Transverse colon (tissue), 4 donors: ENCODE measurements around the gene MPV17L2. TPM values are rescaled to one million over a fixed set of nuclear protein-coding genes. Genes with fewer than 3 reads are reported as not detected.

Experiments used
- DNase-seq: peaks from one replicate; pipeline ENCODE4 v3.0.0-alpha.2; 2019
- H3K27ac ChIP-seq, 4 donors: fragments of 200-600 bp; sonication (generic); 2 replicates each; pipeline ENCODE4 v1.5.1; 2016 to 2018; ENCODE audit warnings: inconsistent platforms in 4 of 4
- H3K27me3 ChIP-seq: fragments of 200-600 bp; sonication (generic); 2 replicates; pipeline ENCODE4 v1.5.1; 2017; ENCODE audit warnings: inconsistent platforms
- H3K36me3 ChIP-seq, 4 donors: fragments of 200-600 bp; sonication (generic); 2 replicates each; pipeline ENCODE4 v1.5.1; 2017 to 2019; ENCODE audit warnings: inconsistent platforms in 4 of 4
- H3K4me1 ChIP-seq, 4 donors: fragments of 200-600 bp; sonication (generic); 2 replicates each; pipeline ENCODE4 v1.5.1; 2017 to 2020; ENCODE audit warnings: inconsistent platforms in 4 of 4
- H3K4me3 ChIP-seq, 4 donors: fragments of 200-600 bp; sonication (generic); 1 replicate in 1 of 4; 2 replicates in 3 of 4; pipeline versions ENCODE4 v1.5.1 to v1.6.1; 2017 to 2019; ENCODE audit warnings: inconsistent platforms in 4 of 4
- H3K9me3 ChIP-seq, 2 donors: fragments of 200-600 bp; sonication (generic); 2 replicates each; pipeline ENCODE4 v1.5.1; 2017 to 2019; ENCODE audit warnings: inconsistent platforms in 2 of 2
- EP300 ChIP-seq: sonication (generic); formaldehyde crosslinking; IDR thresholded peaks from one replicate; pipeline ENCODE4 v1.6.1; 2017; ENCODE audit warnings: antibody characterized with exemption, low read depth
- POLR2A ChIP-seq: fragments of 450-650 bp; IDR thresholded peaks from one replicate; pipeline ENCODE4 v1.6.1; 2016; ENCODE audit warnings: antibody characterized with exemption, mild to moderate bottlenecking, moderate library complexity
- POLR2AphosphoS5 ChIP-seq, 3 donors: sonication (generic); formaldehyde crosslinking; IDR thresholded peaks; one replicate each; pipeline ENCODE4 v1.6.1; 2016; ENCODE audit warnings: antibody characterized with exemption in 3 of 3
- WGBS, 2 donors: methylation state at CpG; one replicate each; pipeline ENCODE4 v1.1.5; 2018; ENCODE audit warnings: low coverage in 1 of 2; 5-methylcytosine and 5-hydroxymethylcytosine counted together
- in situ Hi-C, 4 donors: fragments of 200-750 bp; cut with MboI; loops; one replicate each; pipeline versions ENCODE4 v1.15.0 to v1.15.1; 2017; ENCODE audit warnings: low sequenced_read_pairs in 3 of 4, low pct_ligation_motif_present in 1 of 4, low pct_unique_long_range_greater_than_20kb in 1 of 4
- intact Hi-C: fragments of 100-400 bp; cut with DNase I; formaldehyde crosslinking; loops from one replicate; pipeline ENCODE4 v1.15.1; 2023; ENCODE audit warnings: low total_unique reads
- total RNA-seq, 4 donors: library from RNA; depleted of rRNA; stranded (reverse); fragments of >200 nt; gene quantifications; one replicate each; pipeline ENCODE4 v1.1.0, GENCODE V29; 2016
- TF ChIP-seq, protein P1 (sequence below), 5 experiments: fragments of 200-600 bp in 3 of 5; fragments of 450-650 bp in 2 of 5; sonication (generic) in 3 of 5; IDR thresholded peaks; 1 replicate in 2 of 5; 2 replicates in 3 of 5; pipeline ENCODE4 v1.5.1; 2016 to 2017; ENCODE audit warnings: antibody characterized with exemption in 5 of 5, inconsistent platforms in 3 of 5, mild to moderate bottlenecking in 2 of 5, moderate library complexity in 1 of 5

The MPV17L2 gene
- total RNA-seq, 4 donors from 2014 or later: 1.6 to 22.3 (median 12.6) TPM

DNA sequence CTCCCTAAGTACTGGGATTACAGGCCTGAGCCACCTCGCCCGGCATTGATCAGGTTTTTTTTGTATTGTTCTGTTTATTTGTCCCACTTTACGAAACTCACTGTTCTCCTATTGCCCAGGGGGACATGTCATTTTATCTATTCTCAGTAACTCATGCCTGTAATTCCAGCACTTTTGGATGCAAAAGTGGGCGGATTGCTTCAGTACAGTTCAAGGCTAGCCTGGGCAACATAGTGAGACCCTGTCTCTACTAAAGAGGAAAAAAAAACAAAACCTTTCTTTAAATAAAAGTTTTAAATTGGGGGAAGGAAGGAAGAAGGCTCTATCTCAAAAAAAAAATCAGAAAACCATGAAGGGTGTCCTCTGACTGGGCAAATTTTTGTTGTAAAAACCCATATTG lies 2.7 kb upstream of the MPV17L2 start:
- in situ Hi-C loops: no loop called here
- Histone ChIP-seq H3K4me3 (no peak overlapping the region), H3K27ac (no peak overlapping the region), H3K9me3 (no peaks in the 10 kb centered on the region), H3K4me1 (peaks cover 14 to 24% (median 19%) of the 10 kb centered on the region in 4 donors), H3K27me3 (no peaks in the 10 kb centered on the region), H3K36me3 (no peaks in the 10 kb centered on the region)
- TF ChIP-seq, protein P1, sequence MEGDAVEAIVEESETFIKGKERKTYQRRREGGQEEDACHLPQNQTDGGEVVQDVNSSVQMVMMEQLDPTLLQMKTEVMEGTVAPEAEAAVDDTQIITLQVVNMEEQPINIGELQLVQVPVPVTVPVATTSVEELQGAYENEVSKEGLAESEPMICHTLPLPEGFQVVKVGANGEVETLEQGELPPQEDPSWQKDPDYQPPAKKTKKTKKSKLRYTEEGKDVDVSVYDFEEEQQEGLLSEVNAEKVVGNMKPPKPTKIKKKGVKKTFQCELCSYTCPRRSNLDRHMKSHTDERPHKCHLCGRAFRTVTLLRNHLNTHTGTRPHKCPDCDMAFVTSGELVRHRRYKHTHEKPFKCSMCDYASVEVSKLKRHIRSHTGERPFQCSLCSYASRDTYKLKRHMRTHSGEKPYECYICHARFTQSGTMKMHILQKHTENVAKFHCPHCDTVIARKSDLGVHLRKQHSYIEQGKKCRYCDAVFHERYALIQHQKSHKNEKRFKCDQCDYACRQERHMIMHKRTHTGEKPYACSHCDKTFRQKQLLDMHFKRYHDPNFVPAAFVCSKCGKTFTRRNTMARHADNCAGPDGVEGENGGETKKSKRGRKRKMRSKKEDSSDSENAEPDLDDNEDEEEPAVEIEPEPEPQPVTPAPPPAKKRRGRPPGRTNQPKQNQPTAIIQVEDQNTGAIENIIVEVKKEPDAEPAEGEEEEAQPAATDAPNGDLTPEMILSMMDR (IDR thresholded peaks at IDR 0.05): no peak
- TF ChIP-seq POLR2A (no peak), EP300 (no peak), POLR2AphosphoS5 (IDR thresholded peaks at IDR 0.05) (no peak)
- WGBS, 2 donors: 90% methylated on average over 2 to 4 of the region's 4 CpGs
- no peak for DNase-seq
- intact Hi-C loops: no loop called here

DNA sequence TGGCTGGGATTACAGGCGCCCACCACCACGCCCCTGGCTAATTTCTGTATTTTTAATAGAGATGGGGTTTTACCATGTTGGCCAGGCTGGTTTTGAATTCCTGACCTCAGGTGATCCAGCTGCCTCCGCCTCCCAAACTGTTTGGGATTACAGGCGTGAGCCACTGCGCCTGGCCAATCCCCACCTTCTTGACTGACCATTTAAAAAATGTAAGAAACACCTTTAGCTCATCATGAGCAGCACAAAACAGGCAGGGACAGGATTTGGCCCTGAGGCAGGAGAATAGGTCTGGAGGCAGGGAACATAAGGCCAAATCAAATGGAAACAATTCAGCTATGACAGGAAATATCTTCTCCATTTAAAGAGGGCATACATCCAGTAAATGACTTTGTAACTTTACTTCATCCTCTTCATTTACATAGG lies 1.4 kb upstream of the MPV17L2 start:
- Histone ChIP-seq H3K36me3 (no peaks in the 10 kb centered on the region), H3K4me1 (peaks cover 14 to 24% (median 19%) of the 10 kb centered on the region in 4 donors), H3K27ac (peak overlapping the region; percentile 92 to 100 (median 95)), H3K9me3 (no peaks in the 10 kb centered on the region), H3K27me3 (no peaks in the 10 kb centered on the region), H3K4me3 (peak overlapping the region in 3 of 4 donors; percentile 48 to 58 (median 53))
- 57% methylated on average over 5 of the region's 5 CpGs; no CpG with 5 or more reads in 1 of the 2 donors for WGBS, 2 donors
- in situ Hi-C loops: no loop called here
- intact Hi-C loops: no loop called here
- peak; percentile 22 for DNase-seq
- TF ChIP-seq EP300 (no peak), POLR2A (no peak)

DNA sequence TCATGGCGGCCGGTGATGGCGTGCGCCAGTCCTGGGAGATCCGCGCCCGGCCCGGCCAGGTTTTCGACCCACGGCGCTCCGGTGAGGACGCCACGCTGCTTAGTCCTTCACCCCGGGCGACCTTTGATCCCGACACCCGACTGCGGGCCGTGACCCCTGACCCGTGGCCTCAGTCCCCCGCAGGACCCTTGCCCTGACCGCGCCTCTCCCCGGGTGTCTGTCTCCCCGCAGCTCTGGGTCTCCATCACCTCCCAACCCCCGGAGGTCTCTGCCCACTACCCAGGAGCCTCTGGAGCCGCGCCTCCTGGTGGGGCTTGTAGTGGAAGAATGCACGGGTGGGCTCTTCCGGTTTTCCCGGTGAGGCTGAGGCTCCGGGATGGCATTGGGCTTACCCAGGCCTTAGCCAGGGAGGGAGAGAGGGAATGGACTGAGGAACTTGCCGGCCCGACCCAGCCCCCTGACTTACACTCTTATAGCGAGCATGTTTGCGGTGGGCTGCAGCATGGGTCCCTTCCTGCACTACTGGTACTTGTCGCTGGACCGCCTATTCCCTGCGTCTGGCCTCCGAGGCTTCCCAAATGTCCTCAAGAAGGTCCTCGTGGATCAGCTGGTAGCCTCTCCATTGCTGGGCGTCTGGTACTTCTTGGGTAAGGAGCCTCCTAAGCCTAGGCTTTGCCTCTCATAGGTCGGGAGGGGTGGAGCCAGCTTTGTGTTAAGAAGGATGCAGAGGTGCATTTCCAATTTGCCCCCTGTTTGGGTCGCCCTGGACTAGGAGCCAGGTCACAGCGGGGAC lies 566 bp downstream of the MPV17L2 start:
- 12% methylated on average over 26 of the region's 46 CpGs; no CpG with 5 or more reads in 1 of the 2 donors for WGBS, 2 donors
- intact Hi-C loops (no loop called here), in situ Hi-C loops (no loop called here)
- Histone ChIP-seq H3K9me3 (no peaks in the 10 kb centered on the region), H3K4me1 (peaks cover 14 to 24% (median 19%) of the 10 kb centered on the region in 4 donors), H3K27me3 (no peaks in the 10 kb centered on the region), H3K36me3 (peaks cover 0 to 4% (median 0%) of the 10 kb centered on the region in 4 donors), H3K4me3 (peak overlapping the region; percentile 57 to 88 (median 76)), H3K27ac (peak overlapping the region; percentile 87 to 96 (median 92))
- TF ChIP-seq POLR2A (no peak), POLR2AphosphoS5 (IDR thresholded peaks at IDR 0.05) (no peak), EP300 (no peak)
- TF ChIP-seq, protein P1 (IDR thresholded peaks at IDR 0.05): no peak
- DNase-seq: no peak

DNA sequence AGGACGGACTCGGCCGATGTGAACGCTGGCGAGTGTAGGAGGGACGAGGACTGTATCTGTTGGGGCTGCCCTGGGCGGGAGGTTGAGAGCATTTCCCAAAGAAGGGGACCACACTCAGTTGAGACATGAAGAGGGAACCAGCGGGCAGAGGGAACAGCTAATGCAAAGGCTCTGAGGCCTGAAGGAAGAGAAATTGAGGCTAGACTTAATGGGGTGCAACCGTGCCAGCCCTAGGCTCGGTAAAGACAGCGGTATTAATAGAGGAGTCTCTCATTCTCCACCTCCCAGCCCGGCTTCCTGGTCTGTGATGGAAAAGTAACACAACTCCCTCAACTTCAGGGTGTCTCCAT lies 1.1 kb downstream of the MPV17L2 start:
- H3K27ac ChIP-seq: peak overlapping the region; percentile 87 to 96 (median 92)
- H3K27me3 ChIP-seq: no peaks in the 10 kb centered on the region
- H3K9me3 ChIP-seq: no peaks in the 10 kb centered on the region
- peak overlapping the region in 3 of 4 donors; percentile 57 to 88 (median 79) for H3K4me3 ChIP-seq
- in situ Hi-C loops: no loop called here
- H3K4me1 ChIP-seq: peaks cover 14 to 24% (median 19%) of the 10 kb centered on the region in 4 donors
- peaks cover 0 to 6% (median 0%) of the 10 kb centered on the region in 4 donors for H3K36me3 ChIP-seq
- DNase-seq: no peak
- intact Hi-C loops: no loop called here
- WGBS, 2 donors: 55 to 60% methylated on average over 5 to 12 of the region's 12 CpGs
- TF ChIP-seq EP300 (no peak), POLR2A (no peak), POLR2AphosphoS5 (IDR thresholded peaks at IDR 0.05) (no peak)
- TF ChIP-seq, protein P1 (IDR thresholded peaks at IDR 0.05): no peak
